Kidney (tissue), 14 donors: ENCODE measurements around the gene TMEM258. TPM values are rescaled to one million over a fixed set of nuclear protein-coding genes. Genes with fewer than 3 reads are reported as not detected.

ENCODE experiments used
- DNase-seq, 5 donors: peaks; one replicate each; pipeline ENCODE4 v3.0.0-alpha.2; 2013 to 2020
- FAIRE-seq: peaks from 2 replicates; lab custom pipeline; 2012; peaks lifted over from hg19 to GRCh38; lab: Jason Lieb, UNC
- H3K27ac ChIP-seq, 2 donors: one replicate each; pipeline ENCODE4 v1.7.0; 2013; ENCODE audit warnings: low read depth in 2 of 2, low read length in 2 of 2, inconsistent platforms in 1 of 2
- H3K27me3 ChIP-seq: one replicate; pipeline ENCODE4 v1.7.1; 2013; ENCODE audit warnings: low read length, inconsistent platforms; ENCODE audit not compliant: control insufficient read depth, insufficient read depth
- H3K36me3 ChIP-seq, 3 donors: one replicate each; pipeline versions ENCODE4 v1.7.0 to v1.7.1; 2013; ENCODE audit warnings: low read length in 3 of 3, control low read depth in 1 of 3, inconsistent platforms in 1 of 3; ENCODE audit not compliant: insufficient read depth in 3 of 3, control insufficient read depth in 2 of 3
- H3K4me1 ChIP-seq, 3 donors: one replicate each; pipeline versions ENCODE4 v1.7.0 to v1.7.1; 2013; ENCODE audit warnings: low read length in 3 of 3, inconsistent platforms in 1 of 3, low read depth in 1 of 3; ENCODE audit not compliant: control insufficient read depth in 2 of 3, insufficient read depth in 2 of 3
- H3K4me3 ChIP-seq, 3 donors: one replicate each; pipeline versions ENCODE4 v1.7.0 to v1.8.1; 2013; ENCODE audit warnings: low read length in 3 of 3, control low read depth in 1 of 3, inconsistent platforms in 1 of 3
- H3K9ac ChIP-seq, 3 donors: one replicate each; pipeline versions ENCODE4 v1.7.0 to v1.7.1; 2013; ENCODE audit warnings: low read length in 3 of 3, control low read depth in 1 of 3, inconsistent platforms in 1 of 3
- H3K9me3 ChIP-seq, 3 donors: one replicate each; pipeline versions ENCODE4 v1.7.0 to v1.7.1; 2013; ENCODE audit warnings: low read length in 3 of 3, control low read depth in 1 of 3, inconsistent platforms in 1 of 3; ENCODE audit not compliant: control insufficient read depth in 2 of 3, insufficient read depth in 1 of 3
- intact Hi-C: fragments of 100-400 bp; cut with DNase I; formaldehyde crosslinking; loops from one replicate; pipeline ENCODE4 v1.11.1; 2022
- polyA plus RNA-seq: library from polyadenylated mRNA; stranded (reverse); fragments of 350-450 nt; fragmentation: Illumina TruSeq; extraction: RNeasy Lipid Tissue Mini Kit (QIAGEN cat#74804); gene quantifications from one replicate; pipeline ENCODE4 v1.2.3, GENCODE V29; 2014; ENCODE audit warnings: low read depth, low replicate concordance; ENCODE audit not compliant: insufficient read depth
- total RNA-seq: library from RNA; stranded (reverse); fragmentation: NEBNext Ultra II Directional; extraction: Animal tissue kit (Norgen Biotek cat#: 25700); gene quantifications from one replicate; pipeline ENCODE4 v1.2.1, GENCODE V29; 2021
- TF ChIP-seq, protein P1 (sequence below): IDR thresholded peaks from 3 replicates; pipeline ENCODE4 v1.5.1; 2012; ENCODE audit warnings: mild to moderate bottlenecking, moderate library complexity, borderline replicate concordance; ENCODE audit not compliant: insufficient read depth; ENCODE audit errors: extremely low read depth
- donor health status: control.
- donor health status: control.
- donor health status: control.
- donor health status: control.
- donor health status: control.
- donor health status: DM: yes; HTN: yes; CAD: no.
- donor health status: Normal renal cell carcinoma (clear cell type).

The TMEM258 gene
- total and polyA plus RNA-seq, 2 donors from 2014 or later, result 92.1 to 228 TPM

DNA sequence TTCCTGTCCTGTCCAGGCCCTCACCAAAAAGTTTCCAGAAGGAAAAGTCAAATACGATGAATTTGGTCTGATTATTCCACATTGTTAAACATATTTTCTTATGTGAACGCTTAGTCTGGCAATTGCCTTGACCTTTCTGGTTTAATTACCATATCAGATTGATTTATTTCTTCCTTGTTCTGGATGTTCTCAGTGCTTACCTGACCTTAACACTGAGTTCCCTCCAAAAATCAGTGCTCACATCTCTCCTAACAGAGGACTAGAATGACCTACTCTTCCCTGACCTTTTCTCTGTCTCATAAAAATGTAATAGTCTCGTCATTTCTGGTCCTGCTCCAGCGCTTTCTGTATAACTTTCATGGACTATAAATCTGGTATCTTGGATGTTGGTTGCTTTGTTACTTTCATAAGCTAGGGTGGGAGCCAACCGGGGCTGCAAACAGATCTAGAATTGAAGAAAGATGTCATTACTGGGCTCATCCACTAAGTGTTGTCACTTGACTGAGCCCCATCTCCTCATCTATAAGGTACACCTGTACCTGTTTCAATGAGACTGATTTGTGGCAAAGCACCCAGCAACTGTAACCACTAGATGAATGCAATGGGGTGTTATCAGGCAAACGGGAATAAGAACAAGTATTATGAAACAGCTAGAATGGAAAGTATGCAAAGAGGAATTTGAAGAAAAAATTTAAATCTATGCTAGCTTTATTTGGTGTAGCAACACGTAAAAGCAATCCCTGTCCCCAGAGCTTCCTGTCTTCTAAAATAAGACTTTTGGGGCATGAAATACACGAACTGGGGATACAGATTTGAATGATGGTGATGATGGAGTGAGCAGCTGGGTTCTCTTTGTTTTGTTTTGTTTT lies 38.1 kb upstream of the TMEM258 start:
- intact Hi-C loops, result no loop called here
- H3K9me3 ChIP-seq, result no peaks in the 10 kb centered on the region
- H3K9ac ChIP-seq, result peak overlapping the region in 1 of 3 donors; percentile 8
- FAIRE-seq (no peak), DNase-seq (peak in 2 of 5 donors; percentile 43 to 44)
- peaks cover 0 to 32% (median 20%) of the 10 kb centered on the region in 3 donors for H3K4me1 ChIP-seq
- H3K27ac ChIP-seq, result peak overlapping the region; percentile 58 to 80
- H3K4me3 ChIP-seq, result peak overlapping the region in 2 of 3 donors; percentile 15
- H3K36me3 ChIP-seq, result no peaks in the 10 kb centered on the region
- H3K27me3 ChIP-seq, result no peaks in the 10 kb centered on the region
- TF ChIP-seq, protein P1, sequence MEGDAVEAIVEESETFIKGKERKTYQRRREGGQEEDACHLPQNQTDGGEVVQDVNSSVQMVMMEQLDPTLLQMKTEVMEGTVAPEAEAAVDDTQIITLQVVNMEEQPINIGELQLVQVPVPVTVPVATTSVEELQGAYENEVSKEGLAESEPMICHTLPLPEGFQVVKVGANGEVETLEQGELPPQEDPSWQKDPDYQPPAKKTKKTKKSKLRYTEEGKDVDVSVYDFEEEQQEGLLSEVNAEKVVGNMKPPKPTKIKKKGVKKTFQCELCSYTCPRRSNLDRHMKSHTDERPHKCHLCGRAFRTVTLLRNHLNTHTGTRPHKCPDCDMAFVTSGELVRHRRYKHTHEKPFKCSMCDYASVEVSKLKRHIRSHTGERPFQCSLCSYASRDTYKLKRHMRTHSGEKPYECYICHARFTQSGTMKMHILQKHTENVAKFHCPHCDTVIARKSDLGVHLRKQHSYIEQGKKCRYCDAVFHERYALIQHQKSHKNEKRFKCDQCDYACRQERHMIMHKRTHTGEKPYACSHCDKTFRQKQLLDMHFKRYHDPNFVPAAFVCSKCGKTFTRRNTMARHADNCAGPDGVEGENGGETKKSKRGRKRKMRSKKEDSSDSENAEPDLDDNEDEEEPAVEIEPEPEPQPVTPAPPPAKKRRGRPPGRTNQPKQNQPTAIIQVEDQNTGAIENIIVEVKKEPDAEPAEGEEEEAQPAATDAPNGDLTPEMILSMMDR, result no peak

DNA sequence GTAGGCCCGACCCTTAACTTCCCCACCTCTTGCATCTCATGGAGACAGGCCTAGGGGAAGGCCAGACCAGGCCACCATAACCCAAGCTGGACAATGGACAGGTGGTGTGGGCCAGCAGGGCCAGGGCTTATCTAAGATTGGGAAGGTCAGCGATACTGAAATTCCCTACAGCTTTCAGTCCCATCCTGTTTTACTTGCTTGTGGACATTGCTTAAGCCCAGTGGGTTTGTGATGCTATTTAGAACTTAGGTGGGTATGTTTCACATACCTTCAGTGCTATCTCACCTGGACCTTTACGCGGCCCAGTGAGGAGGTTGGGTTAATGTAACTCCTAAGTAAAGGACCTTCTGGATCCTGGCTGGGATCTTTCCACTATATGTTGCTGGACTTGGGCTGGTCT lies 37.4 kb upstream of the TMEM258 start:
- FAIRE-seq (no peak), DNase-seq (no peak)
- H3K27me3 ChIP-seq, result no peaks in the 10 kb centered on the region
- intact Hi-C loops, result no loop called here
- H3K36me3 ChIP-seq, result no peaks in the 10 kb centered on the region
- H3K4me1 ChIP-seq, result peaks cover 0 to 30% (median 20%) of the 10 kb centered on the region in 3 donors
- TF ChIP-seq, protein P1, result no peak
- H3K4me3 ChIP-seq, result peak overlapping the region; percentile 15 to 23 (median 15)
- H3K27ac ChIP-seq, result peak overlapping the region; percentile 58 to 80
- H3K9me3 ChIP-seq, result no peaks in the 10 kb centered on the region
- no peak overlapping the region for H3K9ac ChIP-seq

DNA sequence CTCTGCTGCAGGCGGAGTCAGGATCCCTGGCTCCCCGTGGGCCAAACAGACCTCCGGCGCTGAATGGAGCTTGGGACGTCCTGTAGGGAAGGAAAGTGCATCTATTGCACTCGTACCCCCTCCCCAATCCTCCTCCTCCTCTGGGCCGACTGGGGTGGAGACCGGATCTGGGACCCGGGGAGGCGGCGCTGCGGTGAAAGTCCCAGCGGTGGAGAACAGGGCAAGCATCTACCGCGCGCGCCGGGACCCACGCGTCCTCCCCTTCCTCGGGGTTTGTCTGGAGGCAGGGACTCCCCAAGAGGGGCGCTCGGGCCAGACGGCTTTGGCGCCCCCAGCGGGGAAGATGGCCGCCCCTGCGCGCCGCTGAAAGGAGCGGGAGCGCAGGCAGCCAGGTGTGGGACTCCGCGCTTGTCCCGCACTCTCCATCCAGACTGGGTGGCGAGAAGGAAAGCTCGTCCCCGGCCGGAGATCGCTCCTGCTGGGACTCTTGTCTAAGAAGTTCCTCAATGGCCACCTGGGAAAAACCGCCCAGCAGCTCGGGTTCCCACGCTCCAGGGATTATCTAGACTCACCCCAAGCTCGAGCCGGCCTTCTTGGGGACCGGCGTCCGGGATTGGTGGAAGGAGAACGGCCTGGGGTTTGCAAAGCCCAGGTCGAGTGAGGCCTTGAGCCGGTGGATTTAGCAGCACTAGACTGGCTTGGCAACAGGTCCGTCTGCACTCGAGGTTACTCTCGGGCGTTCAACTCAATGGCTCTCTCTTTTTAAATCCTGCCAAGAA lies 36.4 kb upstream of the TMEM258 start:
- DNase-seq, result peak; percentile 59 to 81 (median 79)
- FAIRE-seq, result no peak

More for the DNA sequence above, 36.4 kb upstream of the TMEM258 start:
- TF ChIP-seq, protein P1, result no peak
- Histone ChIP-seq H3K4me3 (peak overlapping the region; percentile 57 to 69 (median 63)), H3K4me1 (peaks cover 0 to 25% (median 20%) of the 10 kb centered on the region in 3 donors), H3K36me3 (no peaks in the 10 kb centered on the region), H3K27ac (peak overlapping the region; percentile 58 to 80), H3K27me3 (no peaks in the 10 kb centered on the region), H3K9me3 (no peaks in the 10 kb centered on the region), H3K9ac (peak overlapping the region in 2 of 3 donors; percentile 41 to 55)
- intact Hi-C loops, result no loop called here
